K562 (cell line): ENCODE results near the gene NFATC4. TPM values are rescaled to one million over a fixed set of nuclear protein-coding genes. Genes with fewer than 3 reads are reported as not detected.

Source experiments
- ATAC-seq: fragments of 200-7000 bp; cut with Tn5 transposase; 3 replicates; pipeline ENCODE4 v1.9.1; 2020; ENCODE audit warnings: moderate library complexity
- BruUV-seq: library from RNA; stranded (reverse); fragments of 400-500 nt; replicated peaks from 2 replicates; lab custom pipeline; 2021; lab: Mats Ljungman, UMichigan
- CTCF ChIA-PET: fragments of 300-600 bp; formaldehyde crosslinking; extraction: SDS; loops from one replicate; lab custom pipeline; 2021; ENCODE audit warnings: low intra/inter-chr PET ratio; lab: Yijun Ruan, JAX
- POLR2A ChIA-PET: fragments of 300-600, 350-650 bp; sonication (Branson Sonifier 250); formaldehyde crosslinking; extraction: SDS; loops from one replicate; lab custom pipeline; 2021; ENCODE audit warnings: antibody characterized with exemption, inconsistent platforms; lab: Yijun Ruan, JAX
- DNase-seq, 4 experiments: peaks; one replicate each; pipeline versions ENCODE4 v3.0.0 to v3.0.0-alpha.2; 2011 to 2018; ENCODE audit warnings: low spot score in 3 of 4, mixed read lengths in 3 of 4; ENCODE audit errors: extremely low read depth in 1 of 4
- FAIRE-seq: peaks from 2 replicates; lab custom pipeline; 2011; peaks lifted over from hg19 to GRCh38; lab: Jason Lieb, UNC
- H2AFZ ChIP-seq: 2 replicates; pipeline ENCODE4 v1.6.0; 2011; ENCODE audit warnings: low read depth, low read length, control low read depth, inconsistent platforms
- H3K27ac ChIP-seq: fragments of 200-600 bp; 3 replicates; pipeline ENCODE4 v1.8.0; 2011; ENCODE audit warnings: low read depth, mild to moderate bottlenecking, control low read depth, inconsistent platforms, low read length, moderate library complexity, mixed read lengths; ENCODE audit errors: extremely low read depth
- H3K27me3 ChIP-seq, 2 experiments: fragments of 300-600 bp in 1 of 2; 2 replicates in 1 of 2; 3 replicates in 1 of 2; pipeline versions ENCODE4 v1.6.0 to v1.8.0; 2011; ENCODE audit warnings: inconsistent platforms in 2 of 2, low read length in 2 of 2, mild to moderate bottlenecking in 1 of 2, mixed read lengths in 1 of 2, moderate library complexity in 1 of 2; ENCODE audit not compliant: control insufficient read depth in 2 of 2, insufficient read depth in 2 of 2
- H3K36me3 ChIP-seq: fragments of 300-600 bp; 3 replicates; pipeline ENCODE4 v1.8.0; 2011; ENCODE audit warnings: mild to moderate bottlenecking, low read length, inconsistent platforms; ENCODE audit not compliant: control insufficient read depth, insufficient read depth
- H3K4me1 ChIP-seq, 2 experiments: fragments of 200-600 bp in 1 of 2; replicated peaks in 1 of 2; 2 replicates in 1 of 2; 3 replicates in 1 of 2; pipeline versions ENCODE4 v1.5.1 to v1.8.0; 2011; ENCODE audit warnings: inconsistent platforms in 2 of 2, low read length in 2 of 2, mild to moderate bottlenecking in 1 of 2, mixed read lengths in 1 of 2, moderate library complexity in 1 of 2; ENCODE audit not compliant: control insufficient read depth in 2 of 2, insufficient read depth in 2 of 2
- H3K4me2 ChIP-seq: 2 replicates; pipeline ENCODE4 v1.6.1; 2011; ENCODE audit warnings: low read length, control low read depth, inconsistent platforms, mixed read lengths; ENCODE audit not compliant: insufficient read depth
- H3K4me3 ChIP-seq: fragments of 200-600 bp; sonication (generic), shearing (Covaris generic); 2 replicates; pipeline ENCODE4 v1.5.1; 2016; ENCODE audit warnings: control low read depth, inconsistent platforms
- H3K79me2 ChIP-seq: fragments of 200-600 bp; 3 replicates; pipeline ENCODE4 v1.8.0; 2011; ENCODE audit warnings: low read length, inconsistent platforms; ENCODE audit not compliant: control insufficient read depth, insufficient read depth
- H3K9ac ChIP-seq, 2 experiments: 2 replicates each; pipeline versions ENCODE4 v1.6.0 to v1.6.1; 2011; ENCODE audit warnings: low read depth in 2 of 2, low read length in 2 of 2, control low read depth in 1 of 2, inconsistent platforms in 1 of 2, mild to moderate bottlenecking in 1 of 2, mixed read lengths in 1 of 2; ENCODE audit not compliant: insufficient read depth in 1 of 2
- H3K9me1 ChIP-seq: one replicate; pipeline ENCODE4 v1.6.0; 2011; ENCODE audit warnings: inconsistent platforms, mild to moderate bottlenecking, low read length, moderate library complexity; ENCODE audit not compliant: control insufficient read depth, insufficient read depth
- H3K9me3 ChIP-seq: replicated peaks from 2 replicates; pipeline ENCODE4 v1.5.1; 2011; ENCODE audit warnings: low read depth, low read length, inconsistent platforms; ENCODE audit not compliant: control insufficient read depth, insufficient read depth
- H4K20me1 ChIP-seq: replicated peaks from 2 replicates; pipeline ENCODE4 v1.6.1; 2011; ENCODE audit warnings: low read length, inconsistent platforms, mixed read lengths; ENCODE audit not compliant: control insufficient read depth, insufficient read depth
- ATF7 ChIP-seq: fragments of 450-650 bp; IDR thresholded peaks from 2 replicates; pipeline ENCODE4 v1.7.1; 2014; ENCODE audit warnings: mild to moderate bottlenecking, moderate library complexity
- DIDO1 ChIP-seq: fragments of 450-650 bp; IDR thresholded peaks from 2 replicates; pipeline ENCODE4 v1.6.1; 2016; ENCODE audit warnings: low read depth, missing biosample characterization, missing genetic modification characterization
- EGR1 ChIP-seq: fragments of 450-650 bp; conservative IDR thresholded peaks from 2 replicates; pipeline ENCODE4 v1.6.1; 2017; ENCODE audit warnings: mild to moderate bottlenecking
- L3MBTL2 ChIP-seq: fragments of 450-650 bp; IDR thresholded peaks from 2 replicates; pipeline ENCODE4 v1.6.1; 2016; ENCODE audit warnings: mild to moderate bottlenecking, moderate library complexity
- SMARCA5 ChIP-seq: fragments of 450-650 bp; IDR thresholded peaks from 2 replicates; pipeline ENCODE4 v1.6.1; 2016
- SNIP1 ChIP-seq: fragments of 450-650 bp; IDR thresholded peaks from 2 replicates; pipeline ENCODE4 v1.7.1; 2017; ENCODE audit warnings: low read depth, mild to moderate bottlenecking
- WGBS: fragments of 100-300 bp; shearing (Covaris generic); methylation state at CpG from one replicate; pipeline ENCODE4 v1.1.6; 2016; ENCODE audit warnings: low coverage, mixed read lengths; ENCODE audit not compliant: insufficient coverage; ENCODE audit errors: missing lambda C conversion rate; 5-methylcytosine and 5-hydroxymethylcytosine counted together
- in situ Hi-C: fragments of 300-500 bp; cut with MboI; formaldehyde crosslinking; loops from 4 replicates; pipeline ENCODE4 v1.15.0; 2018; ENCODE audit warnings: inconsistent platforms, mixed read lengths
- intact Hi-C: fragments of 100-400 bp; cut with micrococcal nuclease; formaldehyde crosslinking; loops from 2 replicates; pipeline ENCODE4 v1.14.2; 2022
- polyA plus RNA-seq, 8 experiments: library from polyadenylated mRNA; depleted of rRNA in 4 of 8; stranded (reverse) in 5 of 8; unstranded in 3 of 8; fragments of >200 nt; fragmentation: Nextera tagmentation in 2 of 8; fragmentation: Illumina TruSeq in 1 of 8; extraction: Ambion mirVana in 2 of 8; extraction: Trizol in 1 of 8; gene quantifications; 2 replicates each; pipeline versions ENCODE4 v1.2.1 to v1.2.3, GENCODE V29; 2011 to 2014; ENCODE audit warnings: inconsistent platforms in 1 of 8, missing spikeins in 1 of 8
- total RNA-seq, 7 experiments: library from RNA; depleted of rRNA in 6 of 7; stranded (reverse); fragments of >200 nt in 6 of 7; fragmentation: Illumina TruSeq in 2 of 7; extraction: Trizol in 2 of 7; gene quantifications; 2 replicates each; pipeline versions ENCODE4 v1.2.1 to v1.2.3, GENCODE V29; 2011 to 2021; ENCODE audit warnings: low replicate concordance in 1 of 7
- TF ChIP-seq, protein P1 (sequence below): fragments of 450-650 bp; formaldehyde crosslinking; IDR thresholded peaks from 2 replicates; pipeline ENCODE4 v1.4.0; 2022; ENCODE audit warnings: missing genetic modification characterization
- TF ChIP-seq, protein P2 (sequence below): IDR thresholded peaks from 2 replicates; pipeline ENCODE4 v1.6.1; 2016; ENCODE audit warnings: missing genetic modification characterization, missing compliant biosample characterization
- TF ChIP-seq, protein P3 (sequence below): fragments of 450-650 bp; IDR thresholded peaks from 2 replicates; pipeline ENCODE4 v1.6.1; 2016; ENCODE audit warnings: mild to moderate bottlenecking, moderate library complexity

Gene NFATC4
- total and polyA plus RNA-seq, 9 of the 15 experiments (the other 6 are each of a cell fraction or from before 2014, with no cell fraction given), result 0.25 to 3.8 (median 0.78) TPM; not detected in 1

DNA sequence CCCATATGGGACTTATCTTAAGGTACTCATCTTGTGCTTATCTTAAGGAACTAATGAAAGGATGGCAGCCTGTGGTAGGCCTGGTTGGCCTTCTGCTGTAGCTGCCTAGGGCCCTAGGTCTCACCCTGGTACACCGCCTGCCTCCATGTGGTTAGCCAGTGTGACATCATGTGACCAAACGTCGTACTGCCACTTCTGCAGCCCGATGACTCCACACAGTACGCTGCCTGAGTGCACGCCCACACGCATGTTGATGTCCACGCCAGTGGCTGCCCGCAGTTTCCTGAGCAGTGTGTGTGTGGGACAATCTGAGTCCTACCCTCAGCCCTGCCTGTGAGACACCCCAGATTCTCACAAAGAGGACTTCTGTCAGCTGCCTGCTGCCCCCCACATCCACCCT, 38.2 kb upstream of the NFATC4 start:
- Histone ChIP-seq H3K9me3 (no peaks in the 10 kb centered on the region), H3K9ac (no peak overlapping the region), H3K4me3 (no peak overlapping the region), H3K27me3 (no peaks in the 10 kb centered on the region), H3K36me3 (no peaks in the 10 kb centered on the region), H3K4me1 (peaks cover 5 to 33% of the 10 kb centered on the region in 2 experiments; a peak in 4 of 5 replicates), H3K9me1 (no peaks in the 10 kb centered on the region), H4K20me1 (no peaks in the 10 kb centered on the region), H3K27ac (no peak overlapping the region), H3K79me2 (no peaks in the 10 kb centered on the region), H2AFZ (no peak overlapping the region), H3K4me2 (no peak overlapping the region)
- intact Hi-C loops (loop anchor here (5.0 kb wide), 1 partner anchor 38 kb away; the partner anchor contains the start of gene NFATC4), in situ Hi-C loops (loop anchor here (5.0 to 25.0 kb wide), 2 partner anchors 103 to 358 kb away; no protein-coding TSS in a partner anchor)
- ChIA-PET POLR2A (interaction anchor here (0.6 to 1.0 kb wide), 2 partner anchors 112 to 122 kb away, joined by 3 read pairs; no protein-coding TSS in a partner anchor), CTCF (no interaction called here)
- ATAC-seq (no peak), DNase-seq (no peak), FAIRE-seq (no peak)
- 26% methylated on average over 5 of the region's 9 CpGs for WGBS
- no TSS peak for BruUV-seq
- TF ChIP-seq EGR1 (peak; percentile 63), SNIP1 (no peak), ATF7 (no peak), L3MBTL2 (0 out of 2 replicates have a peak, but pooled peaks have one; percentile 39), DIDO1 (tag) (no peak), SMARCA5 (no peak)
- TF ChIP-seq, protein P1, sequence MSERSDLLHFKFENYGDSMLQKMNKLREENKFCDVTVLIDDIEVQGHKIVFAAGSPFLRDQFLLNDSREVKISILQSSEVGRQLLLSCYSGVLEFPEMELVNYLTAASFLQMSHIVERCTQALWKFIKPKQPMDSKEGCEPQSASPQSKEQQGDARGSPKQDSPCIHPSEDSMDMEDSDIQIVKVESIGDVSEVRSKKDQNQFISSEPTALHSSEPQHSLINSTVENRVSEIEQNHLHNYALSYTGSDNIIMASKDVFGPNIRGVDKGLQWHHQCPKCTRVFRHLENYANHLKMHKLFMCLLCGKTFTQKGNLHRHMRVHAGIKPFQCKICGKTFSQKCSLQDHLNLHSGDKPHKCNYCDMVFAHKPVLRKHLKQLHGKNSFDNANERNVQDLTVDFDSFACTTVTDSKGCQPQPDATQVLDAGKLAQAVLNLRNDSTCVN, result no peak
- TF ChIP-seq, protein P2, sequence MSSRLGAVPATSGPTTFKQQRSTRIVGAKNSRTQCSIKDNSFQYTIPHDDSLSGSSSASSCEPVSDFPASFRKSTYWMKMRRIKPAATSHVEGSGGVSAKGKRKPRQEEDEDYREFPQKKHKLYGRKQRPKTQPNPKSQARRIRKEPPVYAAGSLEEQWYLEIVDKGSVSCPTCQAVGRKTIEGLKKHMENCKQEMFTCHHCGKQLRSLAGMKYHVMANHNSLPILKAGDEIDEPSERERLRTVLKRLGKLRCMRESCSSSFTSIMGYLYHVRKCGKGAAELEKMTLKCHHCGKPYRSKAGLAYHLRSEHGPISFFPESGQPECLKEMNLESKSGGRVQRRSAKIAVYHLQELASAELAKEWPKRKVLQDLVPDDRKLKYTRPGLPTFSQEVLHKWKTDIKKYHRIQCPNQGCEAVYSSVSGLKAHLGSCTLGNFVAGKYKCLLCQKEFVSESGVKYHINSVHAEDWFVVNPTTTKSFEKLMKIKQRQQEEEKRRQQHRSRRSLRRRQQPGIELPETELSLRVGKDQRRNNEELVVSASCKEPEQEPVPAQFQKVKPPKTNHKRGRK (tag), result no peak
- TF ChIP-seq, protein P3, sequence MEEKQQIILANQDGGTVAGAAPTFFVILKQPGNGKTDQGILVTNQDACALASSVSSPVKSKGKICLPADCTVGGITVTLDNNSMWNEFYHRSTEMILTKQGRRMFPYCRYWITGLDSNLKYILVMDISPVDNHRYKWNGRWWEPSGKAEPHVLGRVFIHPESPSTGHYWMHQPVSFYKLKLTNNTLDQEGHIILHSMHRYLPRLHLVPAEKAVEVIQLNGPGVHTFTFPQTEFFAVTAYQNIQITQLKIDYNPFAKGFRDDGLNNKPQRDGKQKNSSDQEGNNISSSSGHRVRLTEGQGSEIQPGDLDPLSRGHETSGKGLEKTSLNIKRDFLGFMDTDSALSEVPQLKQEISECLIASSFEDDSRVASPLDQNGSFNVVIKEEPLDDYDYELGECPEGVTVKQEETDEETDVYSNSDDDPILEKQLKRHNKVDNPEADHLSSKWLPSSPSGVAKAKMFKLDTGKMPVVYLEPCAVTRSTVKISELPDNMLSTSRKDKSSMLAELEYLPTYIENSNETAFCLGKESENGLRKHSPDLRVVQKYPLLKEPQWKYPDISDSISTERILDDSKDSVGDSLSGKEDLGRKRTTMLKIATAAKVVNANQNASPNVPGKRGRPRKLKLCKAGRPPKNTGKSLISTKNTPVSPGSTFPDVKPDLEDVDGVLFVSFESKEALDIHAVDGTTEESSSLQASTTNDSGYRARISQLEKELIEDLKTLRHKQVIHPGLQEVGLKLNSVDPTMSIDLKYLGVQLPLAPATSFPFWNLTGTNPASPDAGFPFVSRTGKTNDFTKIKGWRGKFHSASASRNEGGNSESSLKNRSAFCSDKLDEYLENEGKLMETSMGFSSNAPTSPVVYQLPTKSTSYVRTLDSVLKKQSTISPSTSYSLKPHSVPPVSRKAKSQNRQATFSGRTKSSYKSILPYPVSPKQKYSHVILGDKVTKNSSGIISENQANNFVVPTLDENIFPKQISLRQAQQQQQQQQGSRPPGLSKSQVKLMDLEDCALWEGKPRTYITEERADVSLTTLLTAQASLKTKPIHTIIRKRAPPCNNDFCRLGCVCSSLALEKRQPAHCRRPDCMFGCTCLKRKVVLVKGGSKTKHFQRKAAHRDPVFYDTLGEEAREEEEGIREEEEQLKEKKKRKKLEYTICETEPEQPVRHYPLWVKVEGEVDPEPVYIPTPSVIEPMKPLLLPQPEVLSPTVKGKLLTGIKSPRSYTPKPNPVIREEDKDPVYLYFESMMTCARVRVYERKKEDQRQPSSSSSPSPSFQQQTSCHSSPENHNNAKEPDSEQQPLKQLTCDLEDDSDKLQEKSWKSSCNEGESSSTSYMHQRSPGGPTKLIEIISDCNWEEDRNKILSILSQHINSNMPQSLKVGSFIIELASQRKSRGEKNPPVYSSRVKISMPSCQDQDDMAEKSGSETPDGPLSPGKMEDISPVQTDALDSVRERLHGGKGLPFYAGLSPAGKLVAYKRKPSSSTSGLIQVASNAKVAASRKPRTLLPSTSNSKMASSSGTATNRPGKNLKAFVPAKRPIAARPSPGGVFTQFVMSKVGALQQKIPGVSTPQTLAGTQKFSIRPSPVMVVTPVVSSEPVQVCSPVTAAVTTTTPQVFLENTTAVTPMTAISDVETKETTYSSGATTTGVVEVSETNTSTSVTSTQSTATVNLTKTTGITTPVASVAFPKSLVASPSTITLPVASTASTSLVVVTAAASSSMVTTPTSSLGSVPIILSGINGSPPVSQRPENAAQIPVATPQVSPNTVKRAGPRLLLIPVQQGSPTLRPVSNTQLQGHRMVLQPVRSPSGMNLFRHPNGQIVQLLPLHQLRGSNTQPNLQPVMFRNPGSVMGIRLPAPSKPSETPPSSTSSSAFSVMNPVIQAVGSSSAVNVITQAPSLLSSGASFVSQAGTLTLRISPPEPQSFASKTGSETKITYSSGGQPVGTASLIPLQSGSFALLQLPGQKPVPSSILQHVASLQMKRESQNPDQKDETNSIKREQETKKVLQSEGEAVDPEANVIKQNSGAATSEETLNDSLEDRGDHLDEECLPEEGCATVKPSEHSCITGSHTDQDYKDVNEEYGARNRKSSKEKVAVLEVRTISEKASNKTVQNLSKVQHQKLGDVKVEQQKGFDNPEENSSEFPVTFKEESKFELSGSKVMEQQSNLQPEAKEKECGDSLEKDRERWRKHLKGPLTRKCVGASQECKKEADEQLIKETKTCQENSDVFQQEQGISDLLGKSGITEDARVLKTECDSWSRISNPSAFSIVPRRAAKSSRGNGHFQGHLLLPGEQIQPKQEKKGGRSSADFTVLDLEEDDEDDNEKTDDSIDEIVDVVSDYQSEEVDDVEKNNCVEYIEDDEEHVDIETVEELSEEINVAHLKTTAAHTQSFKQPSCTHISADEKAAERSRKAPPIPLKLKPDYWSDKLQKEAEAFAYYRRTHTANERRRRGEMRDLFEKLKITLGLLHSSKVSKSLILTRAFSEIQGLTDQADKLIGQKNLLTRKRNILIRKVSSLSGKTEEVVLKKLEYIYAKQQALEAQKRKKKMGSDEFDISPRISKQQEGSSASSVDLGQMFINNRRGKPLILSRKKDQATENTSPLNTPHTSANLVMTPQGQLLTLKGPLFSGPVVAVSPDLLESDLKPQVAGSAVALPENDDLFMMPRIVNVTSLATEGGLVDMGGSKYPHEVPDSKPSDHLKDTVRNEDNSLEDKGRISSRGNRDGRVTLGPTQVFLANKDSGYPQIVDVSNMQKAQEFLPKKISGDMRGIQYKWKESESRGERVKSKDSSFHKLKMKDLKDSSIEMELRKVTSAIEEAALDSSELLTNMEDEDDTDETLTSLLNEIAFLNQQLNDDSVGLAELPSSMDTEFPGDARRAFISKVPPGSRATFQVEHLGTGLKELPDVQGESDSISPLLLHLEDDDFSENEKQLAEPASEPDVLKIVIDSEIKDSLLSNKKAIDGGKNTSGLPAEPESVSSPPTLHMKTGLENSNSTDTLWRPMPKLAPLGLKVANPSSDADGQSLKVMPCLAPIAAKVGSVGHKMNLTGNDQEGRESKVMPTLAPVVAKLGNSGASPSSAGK, result peak; percentile 71
